ENCODE data around the gene SLC38A1.
"Not testable (repeated sequence)": the region's sequence is repeated elsewhere in the genome, so short reads cannot be mapped to it uniquely, and the experiment has no call there.

SLC38A1 gene

DNA sequence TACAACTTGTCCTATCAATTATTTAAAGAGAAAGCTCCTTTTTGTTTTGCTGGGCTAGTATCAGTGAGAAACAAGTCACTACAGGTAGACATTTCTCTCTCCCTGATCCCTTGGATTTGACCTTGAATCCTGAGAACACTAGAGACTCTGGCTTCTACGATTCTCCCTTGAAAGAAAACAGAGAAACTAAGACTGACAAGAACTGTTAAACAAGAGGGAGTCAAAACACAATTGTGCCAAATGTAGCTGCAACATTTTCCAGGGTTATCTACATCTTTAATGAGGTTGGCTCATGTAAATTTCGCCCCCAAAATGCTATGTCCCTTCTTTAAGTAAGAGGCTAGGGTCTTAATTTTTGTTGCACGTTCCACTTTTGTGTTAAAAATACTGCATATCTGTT lies 62.4 kb downstream of the SLC38A1 start:
- TF ChIP-seq, protein P1, sequence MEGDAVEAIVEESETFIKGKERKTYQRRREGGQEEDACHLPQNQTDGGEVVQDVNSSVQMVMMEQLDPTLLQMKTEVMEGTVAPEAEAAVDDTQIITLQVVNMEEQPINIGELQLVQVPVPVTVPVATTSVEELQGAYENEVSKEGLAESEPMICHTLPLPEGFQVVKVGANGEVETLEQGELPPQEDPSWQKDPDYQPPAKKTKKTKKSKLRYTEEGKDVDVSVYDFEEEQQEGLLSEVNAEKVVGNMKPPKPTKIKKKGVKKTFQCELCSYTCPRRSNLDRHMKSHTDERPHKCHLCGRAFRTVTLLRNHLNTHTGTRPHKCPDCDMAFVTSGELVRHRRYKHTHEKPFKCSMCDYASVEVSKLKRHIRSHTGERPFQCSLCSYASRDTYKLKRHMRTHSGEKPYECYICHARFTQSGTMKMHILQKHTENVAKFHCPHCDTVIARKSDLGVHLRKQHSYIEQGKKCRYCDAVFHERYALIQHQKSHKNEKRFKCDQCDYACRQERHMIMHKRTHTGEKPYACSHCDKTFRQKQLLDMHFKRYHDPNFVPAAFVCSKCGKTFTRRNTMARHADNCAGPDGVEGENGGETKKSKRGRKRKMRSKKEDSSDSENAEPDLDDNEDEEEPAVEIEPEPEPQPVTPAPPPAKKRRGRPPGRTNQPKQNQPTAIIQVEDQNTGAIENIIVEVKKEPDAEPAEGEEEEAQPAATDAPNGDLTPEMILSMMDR (IDR thresholded peaks at IDR 0.05; ENCODE audit: low read depth, low read length): no peak
- DNase-seq (ENCODE audit: extremely low read depth, low read depth): no peak

DNA sequence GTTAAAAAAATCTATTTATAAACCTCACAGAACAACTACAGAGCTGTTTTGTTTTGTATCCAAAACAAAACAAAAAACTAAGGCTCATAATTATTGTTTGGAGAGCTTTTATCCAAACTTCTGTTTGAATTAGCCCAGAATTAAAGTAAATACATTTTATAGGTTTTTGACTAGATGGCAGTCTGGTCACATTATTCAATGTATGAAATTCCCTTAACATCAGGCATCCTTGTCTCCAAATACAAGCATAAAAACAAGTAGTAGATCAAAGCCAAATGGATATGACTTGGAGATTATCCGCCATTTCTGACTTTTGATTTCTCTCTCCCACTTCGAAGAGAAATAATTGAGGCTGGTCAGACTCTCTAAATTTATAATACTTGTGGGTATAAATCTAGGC lies 63.5 kb downstream of the SLC38A1 start:
- no peak for DNase-seq (ENCODE audit: extremely low read depth, low read depth)
- TF ChIP-seq, protein P1 (IDR thresholded peaks at IDR 0.05; ENCODE audit: low read depth, low read length): no peak

DNA sequence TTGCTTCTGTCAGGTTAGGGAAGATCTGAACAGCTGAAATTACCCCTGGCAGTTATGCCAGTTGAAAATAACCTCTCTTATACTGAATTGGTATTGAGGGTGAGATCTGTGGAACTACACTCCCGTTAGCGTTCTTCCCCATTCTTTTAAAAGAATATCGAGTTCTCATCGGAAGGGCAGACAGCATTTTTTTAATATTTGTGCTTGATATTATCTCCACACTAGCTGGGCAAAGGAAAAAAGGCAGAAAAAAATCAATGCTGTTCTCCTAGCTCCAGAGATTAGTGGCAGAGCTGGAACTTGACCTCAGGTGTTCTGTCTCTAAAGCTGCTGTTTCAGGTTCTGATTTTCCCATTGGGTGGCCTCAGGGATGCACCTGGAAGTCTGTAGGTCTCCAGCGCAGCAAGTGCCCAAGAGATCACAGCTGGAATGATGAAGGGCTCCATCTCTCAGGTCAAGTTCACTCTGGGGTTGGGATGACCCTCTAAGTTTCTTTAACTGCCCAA lies 67.5 kb downstream of the SLC38A1 start:
- TF ChIP-seq, protein P1 (IDR thresholded peaks at IDR 0.05; ENCODE audit: low read depth, low read length): no peak
- no peak for DNase-seq (ENCODE audit: extremely low read depth, low read depth)

DNA sequence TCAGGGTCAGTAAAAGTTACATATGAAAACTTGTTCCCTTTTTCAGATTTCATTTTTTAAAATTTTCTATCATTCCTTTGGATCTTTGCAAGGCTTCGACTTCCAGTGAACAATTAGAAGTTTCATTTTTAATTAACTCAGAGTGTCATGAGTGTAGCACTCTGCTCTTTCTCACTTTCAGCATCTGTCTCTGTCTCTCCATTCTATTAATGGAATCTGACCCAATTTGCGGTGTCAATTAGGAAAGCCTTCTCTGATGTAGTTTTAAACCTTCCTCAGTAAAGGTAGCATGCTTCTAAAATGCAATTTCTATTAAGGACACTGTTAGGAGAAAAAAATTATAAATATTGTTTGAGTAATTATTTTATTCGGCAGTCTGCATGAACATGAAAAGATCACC lies 68.3 kb downstream of the SLC38A1 start:
- no peak for DNase-seq (ENCODE audit: extremely low read depth, low read depth)
- TF ChIP-seq, protein P1 (IDR thresholded peaks at IDR 0.05; ENCODE audit: low read depth, low read length): no peak

DNA sequence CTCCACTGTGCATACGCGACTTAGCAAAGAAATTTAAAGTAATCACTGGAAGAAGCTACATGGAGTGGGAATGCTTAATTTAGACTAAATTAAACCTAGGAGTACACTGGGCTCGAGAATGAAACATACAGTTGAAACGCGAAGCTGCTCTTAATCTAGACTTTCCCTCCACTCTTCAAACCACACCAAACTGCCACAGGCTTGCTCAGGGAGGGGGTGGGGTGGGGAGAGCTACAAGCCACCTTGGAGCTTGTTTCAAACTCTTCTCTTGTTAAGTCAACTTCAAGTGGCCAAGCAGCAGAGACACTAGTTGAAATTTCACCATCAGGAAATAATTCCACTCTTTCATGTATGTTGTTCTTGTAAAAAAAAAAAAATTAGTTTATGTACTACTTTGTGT lies 69.9 kb downstream of the SLC38A1 start:
- DNase-seq (ENCODE audit: extremely low read depth, low read depth): no peak

DNA sequence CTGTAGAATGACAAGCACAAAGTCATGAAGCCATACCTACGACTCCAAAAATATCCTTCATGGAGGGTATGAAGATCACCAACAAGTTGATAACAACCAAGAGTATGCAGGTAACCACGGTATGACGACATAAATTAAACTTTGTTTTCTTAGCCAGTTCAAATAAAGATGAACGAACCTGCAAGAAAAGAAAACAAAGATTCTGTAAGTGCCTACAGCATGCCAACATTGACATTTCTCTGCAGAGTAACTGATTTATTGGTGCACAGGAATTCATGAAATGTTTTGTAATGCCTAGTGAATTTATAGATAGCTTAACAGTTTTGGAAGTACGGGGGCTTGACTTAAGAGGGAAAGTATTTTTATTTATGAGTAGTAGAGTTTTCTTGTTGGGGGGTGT lies 71.0 kb downstream of the SLC38A1 start:
- DNase-seq (ENCODE audit: extremely low read depth, low read depth): no peak
- TF ChIP-seq, protein P1 (IDR thresholded peaks at IDR 0.05; ENCODE audit: low read depth, low read length): no peak

More for the DNA sequence above, 69.9 kb downstream of the SLC38A1 start:
- TF ChIP-seq, protein P1 (IDR thresholded peaks at IDR 0.05; ENCODE audit: low read depth, low read length): no peak

DNA sequence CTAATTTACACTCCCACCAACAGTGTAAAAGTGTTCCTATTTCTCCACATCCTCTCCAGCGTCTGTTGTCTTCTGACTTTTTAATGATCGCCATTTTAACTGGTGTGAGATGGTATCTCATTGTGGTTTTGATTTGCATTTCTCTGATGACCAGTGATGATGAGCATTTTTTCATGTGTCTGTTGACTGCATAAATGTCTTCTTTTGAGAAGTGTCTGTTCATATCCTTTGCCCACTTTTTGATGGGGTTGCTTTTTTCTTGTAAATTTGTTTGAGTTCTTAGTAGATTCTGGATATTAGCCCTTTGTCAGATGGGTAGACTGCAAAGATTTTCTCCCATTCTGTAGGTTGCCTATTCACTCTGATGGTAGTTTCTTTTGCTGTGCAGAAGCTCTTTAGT lies 78.3 kb downstream of the SLC38A1 start:
- not testable (repeated sequence) for DNase-seq (ENCODE audit: extremely low read depth, low read depth)

DNA sequence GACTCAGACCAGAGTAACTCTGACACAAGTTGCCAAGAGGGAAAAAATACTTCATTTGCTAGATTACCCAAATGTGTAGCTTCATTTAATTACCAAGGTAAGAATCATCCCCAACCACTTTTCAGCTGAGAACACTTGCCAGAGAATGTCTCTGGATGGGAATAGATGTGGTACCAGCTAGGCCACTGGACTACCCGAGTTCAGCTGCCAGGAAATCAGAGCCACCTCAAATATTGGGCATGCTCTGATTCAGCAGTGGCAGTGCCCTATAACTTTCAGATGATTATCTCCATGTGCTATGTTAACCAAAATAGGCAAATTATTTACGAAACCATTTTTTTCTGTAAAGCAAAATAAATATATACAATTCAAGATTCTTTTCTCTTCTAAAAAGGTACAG lies 80.7 kb downstream of the SLC38A1 start:
- no peak for DNase-seq (ENCODE audit: extremely low read depth, low read depth)
- TF ChIP-seq, protein P1 (IDR thresholded peaks at IDR 0.05; ENCODE audit: low read depth, low read length): no peak
